ENCODE measurements around the gene GDI1.
"Not testable (repeated sequence)": the region's sequence is repeated elsewhere in the genome, so short reads cannot be mapped to it uniquely, and the experiment has no call there.

DNA sequence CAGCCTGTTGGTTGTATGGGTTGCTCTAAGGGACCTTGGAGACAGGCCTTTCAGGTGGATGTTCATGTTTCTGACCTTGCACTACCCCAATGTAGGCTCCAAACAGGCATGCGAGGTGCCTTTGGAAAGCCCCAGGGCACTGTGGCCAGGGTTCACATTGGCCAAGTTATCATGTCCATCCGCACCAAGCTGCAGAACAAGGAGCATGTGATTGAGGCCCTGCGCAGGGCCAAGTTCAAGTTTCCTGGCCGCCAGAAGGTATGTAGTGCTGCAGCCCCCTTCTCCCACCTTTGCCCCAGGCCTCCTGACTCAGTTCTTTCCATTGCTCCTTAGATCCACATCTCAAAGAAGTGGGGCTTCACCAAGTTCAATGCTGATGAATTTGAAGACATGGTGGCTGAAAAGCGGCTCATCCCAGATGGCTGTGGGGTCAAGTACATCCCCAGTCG is 36.6 kb upstream of the GDI1 start:
- TF ChIP-seq, protein P1, sequence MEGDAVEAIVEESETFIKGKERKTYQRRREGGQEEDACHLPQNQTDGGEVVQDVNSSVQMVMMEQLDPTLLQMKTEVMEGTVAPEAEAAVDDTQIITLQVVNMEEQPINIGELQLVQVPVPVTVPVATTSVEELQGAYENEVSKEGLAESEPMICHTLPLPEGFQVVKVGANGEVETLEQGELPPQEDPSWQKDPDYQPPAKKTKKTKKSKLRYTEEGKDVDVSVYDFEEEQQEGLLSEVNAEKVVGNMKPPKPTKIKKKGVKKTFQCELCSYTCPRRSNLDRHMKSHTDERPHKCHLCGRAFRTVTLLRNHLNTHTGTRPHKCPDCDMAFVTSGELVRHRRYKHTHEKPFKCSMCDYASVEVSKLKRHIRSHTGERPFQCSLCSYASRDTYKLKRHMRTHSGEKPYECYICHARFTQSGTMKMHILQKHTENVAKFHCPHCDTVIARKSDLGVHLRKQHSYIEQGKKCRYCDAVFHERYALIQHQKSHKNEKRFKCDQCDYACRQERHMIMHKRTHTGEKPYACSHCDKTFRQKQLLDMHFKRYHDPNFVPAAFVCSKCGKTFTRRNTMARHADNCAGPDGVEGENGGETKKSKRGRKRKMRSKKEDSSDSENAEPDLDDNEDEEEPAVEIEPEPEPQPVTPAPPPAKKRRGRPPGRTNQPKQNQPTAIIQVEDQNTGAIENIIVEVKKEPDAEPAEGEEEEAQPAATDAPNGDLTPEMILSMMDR (IDR thresholded peaks at IDR 0.05): not testable (repeated sequence)
- TF ChIP-seq POLR2A, POLR2AphosphoS5, EP300 (IDR thresholded peaks at IDR 0.05): not testable (repeated sequence)

Measured in gastroesophageal sphincter (tissue), 3 donors.